ENCODE data around the gene ACER3.
"Not testable (repeated sequence)": the region's sequence is repeated elsewhere in the genome, so short reads cannot be mapped to it uniquely, and the experiment has no call there.

ACER3 gene

DNA sequence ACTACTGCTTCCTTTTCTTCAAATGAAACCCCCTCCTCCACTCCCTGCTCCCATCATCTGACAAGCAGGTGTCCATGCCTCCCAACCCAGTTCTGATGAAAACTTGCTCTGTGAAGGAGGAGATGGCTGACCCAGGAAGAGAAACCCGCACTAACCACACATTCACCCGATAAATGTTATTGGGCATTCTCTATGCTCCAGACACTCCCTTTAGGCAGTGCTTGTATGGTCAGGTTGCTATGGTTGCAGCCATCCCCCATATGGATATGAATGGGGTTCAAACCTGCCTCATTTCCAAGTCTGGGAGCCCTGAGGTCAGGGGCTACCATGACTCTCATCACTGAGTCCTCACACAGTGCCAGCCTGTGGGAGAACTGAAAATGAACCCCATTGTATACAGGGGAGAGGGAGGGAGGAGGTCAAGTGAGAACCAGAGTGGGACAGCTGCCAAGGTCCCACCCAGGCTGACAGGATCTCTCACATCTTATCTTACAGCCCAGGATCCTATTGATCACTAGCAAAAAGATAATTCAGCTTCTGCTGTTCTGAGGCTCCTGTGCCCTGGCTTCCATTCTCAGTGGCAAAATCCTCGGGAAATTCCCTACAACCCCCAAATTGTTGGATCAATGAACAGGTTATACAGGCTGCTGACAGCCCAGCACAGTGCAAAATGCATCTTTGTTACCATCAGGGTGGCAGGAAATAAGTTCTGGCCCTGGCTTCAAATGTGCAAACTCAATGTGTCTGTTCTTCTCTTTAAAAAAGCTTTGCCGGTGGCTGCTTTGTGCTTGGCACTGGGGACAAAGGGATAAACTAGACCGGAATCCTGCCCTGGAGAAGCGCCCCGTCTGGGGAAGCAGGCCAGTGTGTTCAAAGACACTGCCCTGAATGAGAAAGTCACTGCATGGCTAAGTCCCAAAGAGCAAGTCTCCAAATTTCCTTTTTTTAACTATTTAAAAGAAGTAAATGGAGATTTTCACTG is 22.7 kb upstream of the ACER3 start:
- no peak for DNase-seq

DNA sequence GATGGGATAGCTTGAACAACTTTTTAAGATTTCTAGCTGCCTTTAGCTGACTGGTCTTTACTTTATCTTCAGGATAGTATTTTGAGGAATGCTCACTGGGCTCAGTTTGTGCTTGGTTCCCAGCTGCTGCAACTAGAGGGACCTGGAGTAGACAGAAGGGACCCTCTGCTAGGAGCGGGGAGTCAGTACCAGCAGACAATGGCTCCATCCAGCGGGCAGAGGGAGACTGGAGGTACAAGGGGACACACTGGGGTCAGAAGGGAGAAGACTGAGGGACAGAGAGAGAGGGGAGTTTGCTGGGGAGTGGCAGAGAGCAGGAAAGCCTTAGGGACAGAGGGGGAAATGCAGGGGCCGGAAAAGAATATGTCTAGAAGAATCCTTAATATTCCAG is 22.0 kb upstream of the ACER3 start:
- DNase-seq = no peak

DNA sequence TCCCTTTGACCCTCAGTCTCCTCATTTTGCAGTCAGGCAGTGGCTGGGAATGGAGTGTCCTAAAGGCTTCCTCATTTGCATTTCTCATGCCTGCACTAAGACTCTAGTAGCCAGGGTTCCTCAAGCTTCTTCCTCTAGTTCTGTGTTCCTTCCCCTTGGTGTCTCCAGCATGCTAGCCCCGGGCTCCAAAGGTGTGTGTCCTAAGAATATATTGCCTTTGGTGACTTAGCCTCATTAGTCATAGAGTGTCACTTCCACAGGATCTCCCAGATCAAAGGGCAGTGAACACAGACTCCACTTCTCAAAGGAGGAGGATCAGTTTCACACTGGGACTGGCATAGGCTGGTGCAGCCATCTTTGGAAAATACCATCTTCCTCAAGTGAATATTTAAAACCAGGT is 21.4 kb upstream of the ACER3 start:
- no peak for DNase-seq

DNA sequence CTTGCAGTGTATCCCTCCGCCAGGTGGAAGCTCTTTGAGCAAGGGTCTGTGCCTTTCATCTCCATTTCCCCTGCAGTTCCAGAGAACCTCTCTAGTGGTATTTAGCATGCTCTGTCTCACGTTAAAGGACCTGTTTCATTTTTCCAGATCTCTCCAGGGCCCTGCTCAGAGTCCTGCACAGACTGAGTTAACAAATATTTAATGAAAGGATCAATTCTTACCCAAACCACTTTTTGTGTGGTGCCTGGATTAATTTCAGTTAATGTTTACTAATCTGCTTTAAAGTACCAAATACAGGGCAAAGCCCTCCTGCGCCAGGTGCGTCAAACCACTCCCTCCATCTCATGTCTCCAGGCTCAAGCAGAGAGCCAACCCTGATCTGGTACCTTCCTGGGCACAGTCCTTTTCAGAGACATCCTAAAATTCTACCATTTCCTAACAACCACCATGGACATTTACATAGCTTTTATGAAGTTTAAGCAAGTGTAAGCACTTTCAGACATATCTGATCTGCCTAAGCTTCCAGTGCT is 18.7 kb upstream of the ACER3 start:
- DNase-seq = no peak

DNA sequence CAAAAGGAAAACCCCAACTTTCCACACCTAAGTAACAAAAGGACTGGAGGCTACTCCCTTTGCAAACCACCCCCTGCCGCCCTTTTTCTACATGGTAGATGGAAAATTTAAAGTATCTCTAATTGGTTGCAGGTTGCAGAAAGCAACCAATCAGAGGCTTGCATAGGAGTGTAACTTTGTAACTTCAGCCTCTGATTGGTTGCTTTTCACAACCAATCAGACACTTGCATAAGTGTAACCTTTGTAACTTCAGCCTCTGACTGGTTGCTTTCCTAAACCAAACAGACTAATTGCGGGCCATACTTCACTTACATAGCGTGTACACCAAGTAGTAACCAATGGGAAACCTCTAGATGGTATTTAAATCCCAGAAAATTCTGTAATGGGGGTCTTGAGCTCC is 16.8 kb upstream of the ACER3 start:
- no peak for DNase-seq

DNA sequence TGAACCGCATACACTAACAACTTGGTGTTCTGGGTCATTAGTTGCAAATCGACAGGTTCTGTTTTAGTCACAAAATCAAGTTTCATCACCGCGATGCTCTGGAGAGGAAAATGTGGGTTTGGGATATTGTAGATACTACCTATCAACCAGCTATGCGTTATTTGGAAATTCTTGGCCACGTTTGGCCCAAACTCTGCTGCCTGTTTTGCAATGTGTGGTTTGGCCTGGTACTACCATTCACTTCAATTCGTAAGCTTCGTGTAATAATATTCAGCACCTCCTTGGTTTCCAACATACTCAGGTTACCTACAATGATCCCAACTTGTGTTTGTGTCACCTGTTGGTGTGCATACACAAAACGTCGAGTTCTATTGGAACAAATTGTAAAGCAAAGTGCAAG is 16.2 kb upstream of the ACER3 start:
- DNase-seq = no peak

DNA sequence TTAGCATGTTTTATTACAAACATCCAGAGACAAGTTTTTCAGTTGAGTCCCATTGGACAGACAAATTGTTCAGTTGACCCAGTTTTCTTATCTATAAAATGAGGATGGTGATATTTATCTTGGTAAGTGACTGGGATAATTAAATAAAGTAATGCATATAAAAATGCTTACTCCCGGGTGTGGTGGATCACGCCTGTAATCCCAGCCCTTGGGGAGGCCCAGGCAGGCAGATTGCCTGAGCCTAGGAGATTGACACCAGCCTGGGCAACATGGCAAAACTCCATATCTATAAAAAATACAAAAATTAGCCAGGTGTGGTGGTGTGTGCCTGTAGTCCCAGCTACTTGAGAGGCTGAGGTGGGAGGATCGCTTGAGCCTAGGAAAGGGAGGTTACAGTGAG is 15.6 kb upstream of the ACER3 start:
- DNase-seq = no peak

DNA sequence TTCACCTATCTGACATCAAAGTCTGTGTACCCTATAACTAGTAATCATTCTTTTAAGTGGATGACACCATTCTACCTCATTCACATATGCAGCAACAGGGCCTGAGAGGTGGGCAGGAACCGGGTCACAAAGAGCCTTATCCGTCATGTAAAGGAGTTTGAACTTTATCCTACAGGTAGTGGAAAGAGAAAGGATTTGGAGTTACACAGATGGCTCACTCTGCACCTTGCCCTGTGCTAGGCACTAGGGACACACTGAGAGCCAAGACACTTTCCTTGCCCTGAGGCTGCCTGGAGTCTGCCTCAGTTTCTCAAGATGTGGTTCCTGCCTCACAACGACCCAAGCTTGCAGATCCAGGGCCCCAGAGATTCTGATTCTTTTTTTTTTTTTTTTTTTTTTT is 14.3 kb upstream of the ACER3 start:
- DNase-seq = no peak

DNA sequence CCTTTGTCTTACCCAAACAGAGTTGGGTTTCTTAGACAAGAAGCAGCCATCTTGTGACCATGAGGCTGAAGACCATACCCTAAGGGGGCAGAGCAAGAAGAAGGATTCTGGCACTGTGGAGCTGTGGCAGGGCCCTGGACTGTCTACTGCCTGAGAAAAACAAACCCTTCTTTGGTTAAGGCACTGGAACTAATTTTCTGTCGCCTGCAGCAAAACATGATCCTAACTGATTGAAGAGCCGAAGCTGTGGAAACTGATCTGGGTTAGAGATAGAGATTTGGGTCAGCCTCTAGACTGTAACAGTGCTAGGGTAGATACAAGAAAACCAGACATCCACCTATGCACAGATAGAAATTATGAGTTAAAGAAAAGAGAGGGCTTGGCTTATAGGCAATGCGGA is 11.3 kb upstream of the ACER3 start:
- DNase-seq = no peak

DNA sequence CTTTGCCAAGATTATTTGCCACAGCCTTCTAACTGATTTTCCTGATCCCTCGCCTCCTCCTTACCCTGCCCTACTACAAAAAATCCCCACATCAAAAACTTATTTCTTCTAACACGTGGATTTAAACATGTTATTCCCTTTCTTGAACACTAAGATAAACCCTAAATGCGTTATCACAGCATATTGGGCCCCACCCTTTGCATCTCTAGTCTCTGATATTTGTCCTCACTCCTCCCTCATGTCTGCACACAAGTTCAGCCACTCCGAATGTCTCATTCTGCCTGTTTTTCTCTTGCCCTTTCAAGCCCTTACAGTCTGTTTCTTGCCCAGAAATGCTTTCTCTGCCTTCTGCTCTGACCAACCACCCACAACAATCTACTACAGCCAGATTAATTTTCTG is 10.6 kb upstream of the ACER3 start:
- DNase-seq = no peak

DNA sequence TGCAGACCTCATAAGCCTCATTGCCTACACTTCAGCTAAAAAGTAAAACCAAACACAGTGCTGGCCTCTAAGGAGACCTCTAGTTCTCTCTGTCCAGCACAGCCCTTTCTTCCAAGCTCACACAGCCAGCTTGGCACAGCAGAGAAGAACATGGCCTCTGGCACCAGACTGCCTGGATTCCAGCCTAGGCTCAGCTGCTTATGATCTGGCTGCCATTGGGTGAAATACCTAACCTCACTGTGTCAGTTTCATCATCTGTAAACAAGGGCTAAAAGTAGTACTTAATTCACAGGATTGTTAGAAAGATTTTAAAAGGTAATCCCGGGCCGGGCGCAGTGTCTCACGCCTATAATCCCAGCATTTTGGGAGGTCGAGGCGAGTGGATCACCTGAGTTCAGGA is 9.9 kb upstream of the ACER3 start:
- DNase-seq = no peak

DNA sequence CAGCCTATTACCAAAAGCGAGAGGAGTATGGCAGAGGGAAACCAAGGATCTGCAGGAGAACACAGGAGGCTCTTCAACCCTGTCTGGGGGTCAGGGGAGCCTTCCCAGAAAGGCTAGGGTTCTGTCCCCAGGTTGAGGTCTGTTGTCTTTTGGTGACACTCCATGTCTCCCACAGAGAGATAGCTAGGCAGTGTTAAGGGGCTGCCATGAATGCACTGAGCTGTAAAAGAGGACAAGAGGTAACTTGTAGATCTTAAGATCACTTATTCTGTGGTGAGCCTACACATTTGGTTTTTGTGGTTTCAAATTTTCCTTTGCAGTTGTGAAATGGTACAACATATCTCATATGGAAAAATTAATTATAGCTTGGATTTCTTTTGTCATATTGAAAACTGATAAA is 6.0 kb upstream of the ACER3 start:
- no peak for DNase-seq

DNA sequence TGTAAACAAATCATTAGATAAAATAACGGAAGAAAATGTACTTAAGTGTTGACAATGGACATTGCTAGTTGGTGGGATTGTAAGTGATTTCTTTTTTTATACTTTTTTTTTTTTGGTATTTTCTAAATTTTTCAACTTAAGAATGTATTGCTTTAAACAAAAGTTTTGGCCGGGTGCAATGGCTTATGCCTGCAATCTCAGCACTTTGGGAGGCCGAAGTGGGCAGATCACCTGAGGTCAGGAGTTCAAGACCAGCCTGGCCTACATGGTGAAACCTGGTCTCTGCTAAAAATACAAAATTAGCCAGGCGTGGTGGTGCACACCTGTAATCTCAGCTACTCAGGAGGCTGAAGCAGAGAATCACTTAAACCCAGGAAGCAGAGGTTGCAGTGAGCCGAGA is 5.0 kb upstream of the ACER3 start:
- DNase-seq = not testable (repeated sequence)

DNA sequence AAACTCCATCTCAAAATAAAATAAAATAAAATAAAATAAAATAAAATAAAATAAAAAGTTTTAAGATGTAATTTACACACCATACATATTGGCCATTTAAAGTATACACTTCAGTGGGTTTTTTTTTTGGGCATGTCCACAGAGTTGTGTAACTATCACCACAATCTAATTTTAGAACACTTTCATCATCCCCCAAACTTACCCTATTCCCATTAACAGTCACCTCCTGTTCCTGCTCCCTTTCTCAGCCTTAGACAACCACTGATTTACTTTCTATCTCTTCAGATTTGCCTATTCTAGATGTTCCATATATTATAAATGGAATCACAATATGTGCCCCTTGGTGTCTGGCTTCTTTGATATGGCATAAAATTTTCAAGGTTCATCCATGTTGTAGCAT is 4.6 kb upstream of the ACER3 start:
- DNase-seq = no peak

DNA sequence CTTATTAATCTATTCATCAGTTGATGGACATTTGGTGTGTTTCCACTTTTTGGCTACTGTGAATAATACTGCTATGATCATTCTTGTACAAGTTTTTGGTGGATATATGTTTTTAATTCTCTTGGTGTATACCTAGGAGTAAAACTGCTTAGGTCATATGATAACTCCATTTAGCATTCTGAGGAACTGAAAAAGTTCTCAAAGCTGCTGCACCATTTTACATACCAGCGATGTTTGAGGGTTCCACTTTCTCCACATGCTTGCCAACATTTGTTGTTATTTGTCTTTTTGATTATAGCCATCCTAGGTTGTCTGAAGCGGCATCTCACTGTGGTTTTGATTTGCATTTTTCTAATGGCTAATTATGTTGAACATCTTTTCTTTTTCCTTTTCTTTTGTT is 4.1 kb upstream of the ACER3 start:
- DNase-seq = no peak

DNA sequence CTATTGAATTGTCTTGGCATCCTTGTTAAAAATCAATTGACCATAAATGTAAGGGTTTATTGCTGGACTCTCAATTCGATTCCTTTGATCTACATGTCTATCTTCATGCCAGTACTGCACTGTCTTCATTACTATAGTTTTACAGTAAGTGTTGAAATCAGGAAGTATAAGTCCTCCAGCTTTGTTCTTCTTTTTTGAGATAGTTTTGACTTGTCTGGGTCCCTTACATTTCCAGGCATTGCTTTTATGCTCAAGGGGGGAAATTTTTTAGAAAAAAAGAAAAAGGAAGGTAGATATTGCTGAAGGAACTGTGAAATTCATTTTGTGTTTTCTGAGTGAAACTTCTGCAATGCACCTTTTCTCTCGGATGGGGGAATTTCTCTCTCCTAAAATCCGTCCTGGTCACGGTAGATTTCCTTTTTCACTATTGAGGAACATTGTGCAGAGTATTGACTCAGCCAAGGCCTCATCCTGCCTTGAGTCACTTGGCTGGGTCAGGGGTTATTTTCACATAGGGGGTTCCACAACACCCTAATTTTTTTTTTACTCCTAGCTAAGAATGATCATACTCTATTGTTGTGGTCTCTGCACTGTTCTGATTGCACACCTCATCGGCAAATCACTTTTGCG is 2.8 kb upstream of the ACER3 start:
- no peak for DNase-seq

DNA sequence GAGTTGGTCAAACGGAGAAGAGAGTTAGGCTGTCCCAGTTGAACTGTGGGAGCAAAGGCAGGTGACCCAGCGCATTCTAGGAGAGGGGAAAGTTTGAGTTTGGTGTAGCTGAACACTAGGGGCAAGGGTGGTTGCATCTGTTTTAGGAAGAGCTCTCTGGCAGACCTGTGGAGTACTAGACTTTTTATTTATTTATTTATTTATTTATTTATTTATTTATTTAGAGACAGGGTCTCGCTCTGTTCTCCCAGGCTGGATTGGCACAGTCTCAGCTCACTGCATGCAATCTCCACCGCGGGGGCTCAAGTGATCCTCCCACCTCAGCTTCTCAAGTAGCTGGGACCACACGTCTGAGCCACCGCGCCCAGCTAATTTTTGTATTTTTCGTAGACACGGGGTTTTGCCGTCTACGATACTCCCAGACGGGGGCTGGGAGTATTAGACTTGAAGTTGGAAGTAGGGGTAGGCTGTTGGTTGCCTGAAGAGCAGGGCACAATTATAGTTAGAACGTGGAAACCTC is 950 bp upstream of the ACER3 start:
- no peak for DNase-seq

DNA sequence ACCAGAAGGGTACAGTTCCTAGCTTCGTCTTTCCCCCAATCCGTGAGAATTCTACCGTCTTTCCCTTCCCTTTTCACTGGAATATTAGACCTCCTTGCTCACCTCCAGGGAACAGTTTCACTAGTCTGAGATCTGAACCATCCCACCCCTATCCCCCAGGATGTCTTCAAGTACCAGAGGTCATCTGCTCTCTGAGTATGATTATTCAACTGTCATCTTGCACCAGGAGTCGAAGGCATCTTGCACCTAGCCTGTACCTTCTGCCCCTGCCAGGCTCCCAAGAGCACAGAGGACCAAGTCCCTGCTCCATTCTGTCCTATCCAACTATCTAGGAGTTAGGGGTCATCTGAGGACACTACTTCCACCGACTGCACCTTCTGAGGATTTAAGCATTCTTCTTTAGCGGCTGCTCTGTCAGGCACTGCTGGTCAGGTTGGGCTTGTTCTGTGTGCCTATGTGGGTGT is 804 bp downstream of the ACER3 start:
- DNase-seq = no peak

DNA sequence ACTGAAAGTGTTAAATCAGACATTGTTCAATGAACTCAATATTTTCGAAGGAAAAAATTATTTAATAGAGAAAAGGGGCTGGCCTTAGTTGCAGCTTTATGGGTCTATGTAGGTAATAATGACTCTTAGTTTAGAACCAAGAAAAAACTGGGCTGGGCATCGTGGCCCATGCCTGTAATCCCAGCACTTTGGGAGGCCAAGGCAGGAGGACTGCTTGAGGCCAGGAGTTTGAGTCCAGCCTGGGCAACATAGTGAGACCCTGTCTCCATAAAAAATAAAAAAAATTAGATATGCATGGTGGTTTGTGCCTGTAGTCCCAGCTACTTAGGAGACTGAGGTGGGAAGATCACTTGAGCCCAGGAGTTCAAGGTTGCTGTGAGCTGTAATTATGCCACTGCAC is 2.1 kb downstream of the ACER3 start:
- not testable (repeated sequence) for DNase-seq

DNA sequence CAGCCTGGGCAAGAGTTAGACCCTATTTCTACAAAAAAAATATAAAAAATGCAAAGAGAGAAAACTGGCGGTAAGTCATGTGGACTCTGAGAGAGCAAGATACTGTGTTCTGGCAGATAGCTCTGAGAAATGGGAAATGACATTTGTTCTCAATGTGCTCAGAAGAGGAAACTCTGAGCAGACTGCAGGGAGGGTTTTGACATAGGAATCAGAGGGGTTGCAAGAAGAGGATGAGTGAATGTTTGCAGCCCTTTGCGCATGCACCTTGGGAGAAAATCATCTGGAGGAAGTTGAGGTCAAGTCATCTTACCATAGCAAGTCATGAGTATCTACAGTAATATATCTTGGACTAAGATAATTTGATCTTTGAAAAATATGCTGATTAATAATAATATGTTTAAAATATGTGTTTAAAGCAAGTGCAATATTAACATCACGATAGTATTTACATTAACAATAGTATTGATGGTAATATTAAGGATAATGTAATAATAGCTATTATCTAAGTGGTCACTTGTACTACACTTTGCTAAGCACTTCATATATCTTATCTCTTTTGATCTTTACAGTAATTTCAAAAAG is 2.6 kb downstream of the ACER3 start:
- no peak for DNase-seq

DNA sequence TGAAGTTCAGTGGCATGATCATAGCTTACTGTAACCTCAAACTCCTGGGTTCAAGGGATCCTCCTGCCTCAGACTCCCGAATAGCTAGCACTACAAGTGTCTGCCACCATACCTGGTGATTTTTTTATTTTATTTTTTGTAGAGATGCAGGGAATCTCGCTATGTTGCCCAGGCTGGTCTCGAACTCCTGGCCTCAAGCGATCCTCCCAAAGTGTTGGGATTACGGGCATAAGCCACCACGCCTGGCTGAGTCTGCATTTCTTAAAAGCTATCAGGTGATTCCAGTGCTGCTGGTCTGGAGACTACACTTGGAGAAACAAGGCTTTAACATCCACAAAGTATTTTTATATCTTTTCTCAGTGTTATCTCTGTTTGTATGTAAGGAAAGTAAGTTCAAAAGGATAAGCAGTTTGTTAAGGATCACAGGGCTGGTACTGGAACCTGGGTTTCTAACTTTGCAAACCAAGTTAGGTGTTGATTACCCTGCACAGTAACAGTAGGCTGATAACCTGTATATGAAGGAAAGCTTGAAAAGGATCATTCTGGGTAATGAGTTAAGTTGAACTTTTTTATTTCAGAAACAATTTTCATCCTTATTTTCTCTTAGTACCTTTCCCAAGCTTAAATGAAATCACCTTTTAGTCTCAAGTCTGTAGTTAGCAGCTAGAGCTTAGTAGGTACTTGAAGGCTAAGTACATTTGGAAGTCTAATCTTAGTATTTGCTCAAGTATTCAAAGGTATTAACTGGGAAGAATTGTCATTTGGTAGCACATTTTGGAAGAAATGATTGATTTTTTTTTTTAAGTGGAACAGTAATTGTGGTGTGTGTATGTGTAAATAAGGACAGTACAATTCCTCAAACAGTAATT is 12.5 kb downstream of the ACER3 start:
- no peak for DNase-seq

DNA sequence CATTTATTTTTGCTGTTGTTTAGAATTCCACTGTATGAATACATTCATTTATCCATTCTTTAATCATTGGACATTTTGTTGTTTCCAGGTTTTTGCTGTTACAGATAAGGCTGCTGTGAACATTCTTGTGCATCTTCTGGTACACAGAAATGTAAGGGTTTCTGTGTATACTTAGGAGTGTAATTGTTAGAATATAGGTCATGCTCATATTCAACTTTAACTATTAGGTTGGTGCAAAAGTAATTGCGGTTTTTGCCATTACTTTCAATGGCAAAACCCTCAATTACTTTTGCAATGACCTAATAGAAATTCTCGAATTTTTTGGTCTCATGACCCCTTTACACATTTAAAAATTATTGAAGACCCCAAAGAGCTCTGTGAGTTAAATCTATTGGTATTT is 17.3 kb downstream of the ACER3 start:
- no peak for DNase-seq

DNA sequence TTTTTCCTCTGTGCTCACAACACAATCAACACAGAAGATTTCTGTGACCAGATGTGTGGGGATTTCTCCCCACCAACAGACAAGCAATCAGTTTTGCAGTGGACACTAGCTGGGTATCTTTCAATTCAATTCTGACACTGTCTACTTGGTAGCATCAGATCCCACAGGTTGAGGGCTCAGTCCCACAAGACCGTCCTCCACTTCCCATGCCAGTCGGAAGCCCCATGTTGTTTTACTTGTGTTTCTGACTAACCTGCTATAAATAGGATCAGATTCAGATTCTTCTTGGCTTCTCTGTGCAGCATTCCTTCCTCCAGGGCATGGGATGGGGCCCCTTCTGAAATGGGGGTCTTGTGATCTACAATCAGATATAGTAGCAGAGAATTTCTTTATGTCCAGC is 19.6 kb downstream of the ACER3 start:
- no peak for DNase-seq
